GM21529 (cell line): Measurements from ENCODE around the gene FCHSD2.
"Not testable (repeated sequence)": the region's sequence is repeated elsewhere in the genome, so short reads cannot be mapped to it uniquely, and the experiment has no call there.

Experiments
- ATAC-seq: cut with Tn5 transposase; IDR thresholded peaks from one replicate; pipeline ENCODE4 v1.9.1; 2021; ENCODE audit not compliant: unreplicated experiment

The FCHSD2 gene

DNA sequence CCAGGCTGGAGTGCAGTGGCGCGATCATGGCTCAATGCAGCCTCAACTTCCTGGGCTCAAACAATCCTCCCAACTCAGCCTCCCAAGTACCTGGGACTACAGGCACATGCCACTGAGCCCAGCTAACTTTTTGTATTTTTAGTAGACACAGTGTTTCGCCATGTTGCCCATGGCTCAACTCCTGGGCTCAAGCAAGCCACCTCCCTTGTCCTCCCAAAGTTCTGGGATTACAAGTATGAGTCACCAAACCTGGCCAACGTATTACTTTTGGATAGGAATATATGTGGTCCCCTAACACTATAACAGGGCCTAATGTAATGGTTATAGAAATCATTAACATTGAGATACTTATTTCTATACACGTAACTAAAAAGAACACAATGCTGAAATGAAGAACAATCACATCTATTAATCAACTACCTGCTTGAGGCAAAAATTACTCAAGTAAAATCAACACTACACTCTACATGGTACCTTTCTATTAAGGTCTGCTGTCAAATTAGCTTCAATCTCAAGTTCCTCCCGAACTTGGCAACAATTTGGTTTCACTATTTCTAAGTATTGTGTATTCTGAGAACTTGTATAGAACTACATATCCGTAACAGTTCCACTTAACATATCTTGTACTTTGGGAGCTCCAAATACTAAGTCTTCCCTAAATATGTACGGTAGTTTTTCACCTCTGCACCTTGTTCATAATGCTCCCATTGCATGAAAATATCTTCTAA is 124.9 kb downstream of the FCHSD2 start:
- no peak for ATAC-seq

DNA sequence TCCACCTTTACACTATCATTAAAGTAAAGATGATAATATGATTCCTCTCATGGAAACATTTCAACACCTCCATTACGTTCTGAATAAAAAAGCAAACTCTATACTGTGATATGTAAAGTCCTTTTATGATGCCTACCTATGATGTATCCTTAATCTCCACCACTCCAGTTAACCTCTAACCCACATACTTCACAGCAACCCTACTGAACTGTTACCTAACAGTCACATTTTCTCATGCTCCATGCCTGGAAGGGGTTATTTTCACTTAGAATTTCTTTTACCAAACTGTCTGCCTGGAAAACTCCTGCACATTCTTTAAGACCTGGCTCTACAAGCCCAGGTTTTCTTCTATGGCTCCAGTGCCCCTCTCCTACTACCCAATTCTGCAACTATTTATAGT is 129.1 kb downstream of the FCHSD2 start:
- ATAC-seq: no peak

DNA sequence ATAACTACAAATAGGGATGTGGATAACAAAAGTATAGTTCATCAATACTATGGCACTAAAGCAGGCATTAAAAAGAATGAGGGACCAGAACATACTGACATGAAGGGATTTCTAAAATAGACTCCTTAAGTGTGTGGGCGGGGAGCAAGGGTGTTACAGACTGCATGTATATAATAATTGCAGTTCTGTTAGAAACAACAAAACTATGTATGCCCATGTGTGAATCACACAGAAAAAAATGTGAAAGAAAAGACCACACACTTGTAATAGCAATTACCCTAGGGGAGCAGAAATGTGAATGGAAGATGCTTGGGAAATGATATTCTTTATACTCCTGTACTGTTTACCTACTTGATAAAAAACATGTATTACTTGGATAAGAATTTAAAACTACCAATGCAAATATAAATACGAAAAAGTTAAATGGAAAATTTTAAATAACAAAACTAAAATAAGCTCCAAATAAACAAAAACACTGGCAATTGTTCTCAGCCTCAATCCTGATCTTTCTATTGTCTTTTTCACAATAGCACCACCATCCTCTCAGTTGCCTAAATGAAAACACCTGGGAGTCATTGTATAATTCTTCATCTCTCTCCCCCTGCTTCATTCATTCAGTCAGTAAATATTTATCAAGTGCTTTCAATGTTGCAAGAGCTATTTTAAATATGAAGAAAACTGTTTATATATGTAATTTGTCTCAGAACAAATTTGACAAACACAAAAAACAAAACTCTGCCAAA is 129.8 kb downstream of the FCHSD2 start:
- no peak for ATAC-seq

DNA sequence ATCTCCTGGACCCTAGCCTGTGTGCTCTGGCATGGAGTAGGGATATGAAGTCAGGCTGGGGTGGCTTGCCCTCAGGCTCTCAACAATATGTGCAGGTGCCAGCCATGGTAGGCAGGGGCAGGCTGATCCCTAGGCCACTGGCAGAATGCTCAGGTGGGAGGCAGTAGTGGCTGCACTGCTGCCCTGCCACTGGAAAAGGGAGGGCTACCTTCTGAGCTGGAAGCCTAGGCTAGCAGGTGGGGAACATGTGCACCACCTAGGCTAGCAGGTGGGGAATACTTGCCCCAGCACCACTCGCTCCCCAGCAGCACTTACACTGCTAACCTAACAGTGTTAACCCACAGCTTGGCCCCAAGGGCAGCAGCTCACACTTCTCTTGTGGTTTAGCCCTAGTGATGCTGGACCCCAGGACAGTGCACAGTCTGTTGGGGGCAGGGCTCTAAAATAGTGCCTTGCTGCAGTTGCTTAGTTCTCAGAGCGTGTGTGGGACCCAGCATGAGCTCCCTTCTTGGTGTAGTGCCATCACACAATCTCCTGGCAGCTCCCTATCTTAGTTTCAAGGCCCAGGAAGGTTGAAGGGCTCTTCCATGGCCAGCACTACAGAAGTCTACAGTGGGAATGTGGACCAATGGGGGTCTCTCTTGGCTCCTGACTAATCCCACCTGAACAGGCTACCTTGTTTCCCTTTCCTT is 130.8 kb downstream of the FCHSD2 start:
- ATAC-seq: no peak

DNA sequence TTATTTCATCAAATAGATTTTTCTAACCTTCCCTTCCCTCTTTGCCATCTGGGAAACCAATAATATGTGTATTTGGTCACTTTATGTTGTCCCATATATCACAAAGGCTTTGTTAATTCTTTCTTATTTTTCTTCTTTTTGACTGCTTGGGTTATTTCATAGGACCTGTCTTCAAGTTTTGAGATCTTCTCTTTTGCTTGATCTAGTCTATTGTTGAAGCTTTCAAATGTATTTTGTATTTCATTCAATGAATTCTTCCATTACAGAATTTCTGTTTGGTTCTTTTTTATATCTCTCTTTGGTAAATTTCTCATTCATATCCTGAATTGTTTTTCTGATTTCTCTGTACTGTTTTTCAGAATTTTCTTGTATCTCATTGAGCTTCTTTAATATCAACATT is 132.1 kb downstream of the FCHSD2 start:
- no peak for ATAC-seq

DNA sequence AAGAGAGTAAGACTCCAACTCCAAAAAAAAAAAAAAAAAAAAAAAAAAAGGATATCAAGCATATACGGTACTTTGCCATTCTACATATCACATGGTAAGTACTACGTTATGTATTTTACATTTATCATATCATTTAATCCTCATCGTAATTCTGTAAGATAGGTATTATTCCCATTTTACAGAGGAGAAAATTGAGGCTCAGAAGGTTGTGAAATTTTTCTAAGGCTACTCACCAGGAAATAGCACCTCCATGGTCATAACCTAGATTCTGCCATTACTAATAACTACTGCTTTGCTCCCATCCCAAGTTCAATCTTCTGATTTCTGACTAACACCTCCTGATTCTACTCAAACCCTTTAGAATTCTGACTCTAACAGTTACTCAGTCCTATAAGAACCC is 138.0 kb downstream of the FCHSD2 start:
- no peak for ATAC-seq

DNA sequence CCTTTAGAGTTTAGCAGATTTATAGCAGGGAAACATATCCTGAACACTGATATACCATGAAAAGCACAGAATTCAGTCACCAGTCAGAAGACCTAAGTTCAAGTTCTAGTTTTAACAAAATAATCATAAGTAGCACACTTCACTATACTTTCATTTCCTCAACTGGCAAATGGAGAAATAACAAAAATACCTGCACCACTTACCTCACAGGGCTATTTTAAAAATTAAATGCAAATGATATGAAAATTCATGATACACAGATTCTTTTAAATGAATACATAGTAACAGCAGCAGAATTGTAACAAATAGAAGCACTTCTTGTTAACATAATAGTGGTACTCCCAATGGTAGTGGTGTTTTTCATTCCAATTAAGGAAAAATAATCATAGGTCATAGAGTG is 139.0 kb downstream of the FCHSD2 start:
- peak; percentile 60 for ATAC-seq

DNA sequence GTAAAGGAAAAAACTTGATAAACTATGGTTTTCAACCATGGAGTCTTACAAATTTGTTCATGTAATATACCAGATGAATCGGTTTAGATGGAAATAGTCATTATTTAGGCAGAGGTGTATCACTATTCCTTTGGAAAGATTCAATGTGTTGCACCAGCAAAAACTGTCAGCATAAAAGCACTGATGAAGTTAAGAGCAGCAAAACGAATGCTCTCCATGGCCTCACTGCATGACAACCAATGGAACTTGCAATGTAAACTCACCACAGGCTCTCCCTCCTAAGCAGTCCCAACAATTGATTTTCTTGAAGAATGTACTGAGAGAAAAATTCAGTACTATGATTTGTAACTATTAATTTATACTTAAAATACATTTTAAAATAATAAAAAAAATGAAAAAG is 139.9 kb downstream of the FCHSD2 start:
- ATAC-seq: no peak

DNA sequence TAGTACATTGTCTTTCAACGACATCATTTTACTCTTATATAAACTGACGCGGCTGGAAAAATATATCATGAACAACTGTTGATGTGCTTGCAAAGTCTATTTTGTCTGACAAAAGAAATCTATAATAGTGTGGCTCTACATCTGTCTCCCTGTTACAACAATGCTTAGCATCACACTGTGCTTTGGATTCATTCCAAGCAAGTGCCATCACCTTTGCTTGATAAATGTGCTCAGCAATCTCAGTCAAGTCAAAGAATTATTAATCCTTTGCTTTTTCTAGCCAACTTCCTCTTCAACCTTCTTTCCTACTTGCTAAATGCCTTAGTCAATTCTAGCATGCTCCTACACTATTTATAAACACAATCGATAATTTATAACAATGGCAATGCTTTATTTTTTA is 140.5 kb downstream of the FCHSD2 start:
- ATAC-seq: no peak

DNA sequence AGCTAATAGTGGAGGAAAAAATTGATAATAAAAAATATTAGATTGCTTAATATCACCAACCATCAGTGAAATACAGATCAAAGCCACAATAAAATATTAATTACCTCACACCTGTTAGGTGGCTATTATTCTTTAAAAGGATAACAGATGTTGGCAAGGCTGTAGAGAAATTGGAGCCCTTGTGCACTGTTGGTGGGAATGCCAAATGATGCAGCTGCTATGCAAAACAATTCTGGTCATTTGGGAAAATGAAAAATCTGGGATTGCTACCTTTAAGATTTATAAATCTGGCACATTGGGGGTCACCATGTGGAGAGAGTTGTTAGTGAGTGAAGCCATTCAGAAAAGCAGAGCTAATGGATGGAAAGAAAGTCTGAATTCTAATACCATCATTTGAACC is 143.4 kb downstream of the FCHSD2 start:
- ATAC-seq: no peak

DNA sequence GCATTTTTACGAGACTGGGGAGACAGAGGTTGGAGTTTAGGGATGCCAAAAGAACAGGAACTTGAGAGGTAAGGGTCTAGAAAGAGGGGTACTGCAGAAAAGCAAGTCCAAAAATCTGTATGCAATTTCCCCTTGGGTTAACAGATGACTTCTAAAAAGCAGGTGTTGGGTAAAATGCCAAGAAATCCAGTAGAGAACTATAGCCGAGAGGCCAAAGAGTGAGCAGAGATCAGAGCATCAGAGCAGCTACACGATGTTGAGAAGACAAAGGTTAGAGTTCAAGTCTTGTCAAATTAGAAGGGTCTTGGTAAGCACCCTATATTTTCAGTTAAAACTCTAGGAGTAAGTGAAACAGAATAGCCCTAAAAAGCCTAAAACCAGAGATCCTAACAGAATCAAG is 145.2 kb downstream of the FCHSD2 start:
- ATAC-seq: no peak

DNA sequence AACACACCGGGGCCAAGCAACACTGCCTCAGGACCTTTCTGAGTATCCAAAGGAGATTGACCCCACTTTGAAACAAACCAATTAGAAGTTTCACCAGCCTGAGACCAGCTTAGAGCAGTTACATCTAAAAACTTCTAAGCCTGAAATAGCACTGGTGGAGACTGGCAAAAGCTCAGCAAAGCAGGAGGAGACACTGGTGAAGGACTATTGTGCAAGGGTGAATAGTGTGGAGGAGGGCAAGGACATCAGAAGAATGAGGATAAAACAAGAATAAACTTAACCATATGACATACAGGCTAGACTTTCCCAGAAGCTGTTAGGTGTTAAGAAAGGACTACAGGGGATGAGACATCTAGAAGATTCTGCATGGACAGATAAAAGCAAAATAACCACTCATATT is 152.4 kb downstream of the FCHSD2 start:
- ATAC-seq: no peak

DNA sequence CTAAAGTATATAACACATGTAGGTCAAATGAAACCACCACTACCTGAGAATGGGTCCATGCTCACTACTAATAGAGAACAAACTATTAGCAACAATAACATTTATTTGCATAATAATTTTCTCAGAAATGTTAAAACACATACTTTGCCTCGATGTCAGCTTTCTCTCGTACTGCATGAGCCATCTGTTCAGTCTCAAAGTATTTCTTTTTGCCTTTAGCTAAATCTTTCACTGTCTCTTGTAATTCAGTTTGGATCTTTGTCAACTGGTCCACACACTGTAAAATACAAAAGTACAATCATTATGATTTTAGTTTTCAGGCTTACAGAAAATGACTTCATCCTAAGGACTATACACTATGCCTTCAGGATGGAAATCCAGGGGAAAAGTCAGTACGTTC is 153.3 kb downstream of the FCHSD2 start:
- ATAC-seq: no peak

DNA sequence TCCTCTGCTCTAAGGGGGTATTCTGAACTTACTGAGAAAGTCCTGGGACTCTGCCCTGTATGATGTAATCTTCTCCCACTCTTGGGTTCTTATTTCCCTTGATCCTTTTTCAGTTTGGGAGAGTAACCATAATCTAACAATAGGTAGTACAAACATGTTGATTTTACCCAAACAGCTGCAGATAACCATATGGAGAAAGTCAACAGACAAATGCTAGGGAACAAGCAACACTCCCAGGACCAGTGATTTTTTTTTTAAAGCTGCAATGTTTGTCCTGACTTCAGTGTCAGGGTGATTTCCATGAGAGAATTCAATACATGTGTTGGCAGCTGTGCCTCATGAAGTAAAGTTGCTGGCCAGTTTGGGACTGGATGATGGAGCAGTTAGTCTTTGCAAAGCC is 156.5 kb downstream of the FCHSD2 start:
- ATAC-seq: no peak

DNA sequence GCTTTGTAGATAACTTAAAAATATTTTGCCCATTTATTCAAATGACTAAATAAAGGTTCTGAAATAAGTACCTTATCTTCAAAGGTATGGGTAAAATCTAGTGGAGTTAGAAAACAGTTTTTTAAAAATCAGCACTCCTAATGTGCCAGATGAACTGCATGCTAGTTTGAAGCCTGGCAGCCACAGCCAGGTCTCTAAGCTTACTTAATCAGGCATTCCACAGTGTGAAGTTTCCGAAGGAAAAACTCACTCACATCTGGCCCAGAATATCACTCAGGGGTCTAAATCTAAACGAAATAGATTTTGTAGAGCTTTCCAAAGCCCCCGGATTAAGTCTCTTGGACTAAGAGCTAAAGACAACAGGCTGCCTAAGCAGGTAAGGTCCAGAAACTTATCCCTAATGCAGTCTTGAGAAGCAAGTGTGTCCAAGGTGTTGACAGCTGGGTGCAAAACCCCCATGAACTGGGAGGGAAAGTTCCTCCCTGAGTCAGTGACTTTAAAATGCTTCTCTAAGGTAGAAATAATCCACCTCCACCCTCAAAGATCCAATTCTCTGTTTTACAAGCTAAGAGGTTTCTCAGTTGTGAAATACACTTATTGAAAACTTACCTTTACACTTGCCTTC is 157.6 kb downstream of the FCHSD2 start:
- no peak for ATAC-seq

DNA sequence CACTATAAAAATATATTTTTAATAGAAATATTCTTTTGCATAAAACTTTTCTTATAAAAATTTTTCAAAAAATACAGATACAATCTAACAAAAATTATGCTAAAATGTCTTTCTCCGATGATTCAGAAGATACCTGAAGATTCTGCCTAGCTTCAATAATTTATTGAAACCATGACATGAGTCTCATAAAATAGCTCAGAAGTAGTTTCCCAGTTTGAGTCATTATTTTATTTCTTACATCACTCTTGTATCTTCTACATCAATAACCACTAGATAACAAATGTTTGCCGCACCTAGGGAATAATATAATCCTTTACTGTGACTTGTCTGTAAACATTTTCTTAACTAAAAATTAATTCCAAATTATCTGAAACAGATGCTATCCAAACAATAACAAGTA is 158.6 kb downstream of the FCHSD2 start:
- no peak for ATAC-seq

DNA sequence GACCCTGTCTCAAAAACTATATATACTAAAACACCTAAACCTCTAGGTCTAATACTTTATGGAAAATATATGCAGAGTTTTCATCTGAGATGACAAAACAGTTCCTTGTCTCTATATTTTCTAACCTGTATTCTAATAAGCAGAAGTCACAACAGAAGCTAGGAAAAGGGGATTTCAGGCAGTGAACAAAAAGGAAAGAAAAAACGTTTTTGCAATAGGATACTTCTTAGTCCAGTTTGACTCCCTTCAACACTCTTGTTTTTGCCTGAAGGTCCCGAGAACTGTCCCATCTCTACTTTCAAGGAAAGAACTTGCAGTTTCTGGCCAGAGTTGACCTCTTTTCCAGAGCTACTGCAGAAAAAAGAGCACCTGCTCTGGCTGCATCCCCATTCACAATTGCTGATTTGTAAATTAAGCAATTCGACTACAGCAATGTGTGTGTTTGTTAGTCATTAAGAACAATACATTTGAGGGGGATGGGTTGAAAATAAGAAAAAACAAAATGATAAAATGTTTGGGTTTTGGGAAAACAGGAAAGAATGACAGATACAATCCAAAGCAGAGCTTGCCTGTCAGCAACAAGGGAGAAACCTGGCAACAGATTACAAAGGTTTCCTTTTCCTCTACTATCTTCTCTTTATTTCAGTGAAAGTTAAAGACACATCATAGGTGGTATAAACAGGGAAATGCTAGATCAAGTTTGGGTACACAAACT is 160.0 kb downstream of the FCHSD2 start:
- no peak for ATAC-seq

DNA sequence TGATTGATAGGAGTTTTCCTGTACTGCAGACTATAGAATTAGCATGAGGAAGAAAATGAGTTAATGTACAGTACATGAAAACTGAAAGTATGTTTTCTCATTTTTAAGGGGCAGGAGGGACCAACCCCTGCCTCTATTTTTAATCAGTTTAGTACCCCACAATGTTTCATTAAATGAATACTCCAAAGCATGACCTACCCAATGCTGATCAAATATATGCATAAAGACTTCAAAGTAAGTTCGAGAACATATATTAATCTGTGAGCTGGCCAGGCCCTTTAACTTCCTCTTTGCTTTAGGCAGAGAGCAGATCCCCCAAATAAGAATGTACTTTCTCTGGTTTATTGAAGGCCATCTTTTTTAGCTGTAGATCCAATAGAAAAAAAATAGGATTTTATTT is 161.0 kb downstream of the FCHSD2 start:
- no peak for ATAC-seq

DNA sequence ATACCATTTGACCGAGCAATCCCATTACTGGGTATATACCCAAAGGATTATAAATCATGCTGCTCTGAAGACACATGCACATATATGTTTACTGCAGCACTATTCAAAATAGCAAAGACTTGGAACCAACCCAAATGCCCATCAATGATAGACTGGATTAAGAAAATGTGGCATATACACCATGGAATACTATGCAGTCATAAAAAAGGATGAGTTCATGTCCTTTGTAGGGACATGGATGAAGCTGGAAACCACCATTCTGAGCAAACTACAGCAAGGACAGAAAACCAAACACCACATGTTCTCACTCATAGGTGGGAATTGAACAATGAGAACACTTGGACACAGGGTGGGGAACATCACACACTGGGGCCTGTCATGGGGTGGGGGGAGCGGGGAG is 164.3 kb downstream of the FCHSD2 start:
- not testable (repeated sequence) for ATAC-seq

DNA sequence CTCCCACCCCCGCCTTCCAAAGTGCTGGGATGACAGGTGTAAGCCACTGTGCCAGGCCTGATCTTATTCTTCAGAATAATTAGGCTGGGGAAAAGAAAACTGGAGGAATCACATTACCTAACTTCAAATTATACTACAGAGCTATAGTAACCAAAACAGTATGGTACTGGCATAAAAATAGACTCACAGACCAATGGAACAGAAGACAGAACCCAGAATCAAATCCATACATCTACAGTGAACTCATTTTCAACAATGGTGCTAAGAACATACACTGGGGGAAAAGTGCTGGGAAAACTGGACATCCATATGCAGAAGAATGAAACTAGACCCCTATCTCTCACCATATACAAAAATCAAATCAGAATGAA is 165.6 kb downstream of the FCHSD2 start:
- ATAC-seq: not testable (repeated sequence)
